ENCODE measurements around the gene LRRC2. TPM values are rescaled to one million over a fixed set of nuclear protein-coding genes. Genes with fewer than 3 reads are reported as not detected.

LRRC2 gene
- total RNA-seq, 4 donors from 2014 or later = 0.32 to 0.83 (median 0.55) TPM

- WGBS = 49% methylated on average over 5 of the region's 6 CpGs
- H3K27ac ChIP-seq (replicated peaks in 1 of 4) = no peak overlapping the region
- intact Hi-C loops (cut with DNase I) = no loop called here
These were observed 8.3 kb downstream of the LRRC2 start for GRCh38 chr3:46557814-46558183.

GRCh38 chr3:46553154-46553553 is 12.9 kb downstream of the LRRC2 start:
- Histone ChIP-seq H3K4me1 (peaks cover 0 to 10% (median 2%) of the 10 kb centered on the region in 4 donors), H3K9me3 (no peaks in the 10 kb centered on the region), H3K27ac (replicated peaks in 1 of 4) (no peak overlapping the region), H3K27me3 (peaks cover 0 to 16% (median 0%) of the 10 kb centered on the region in 4 donors), H3K4me3 (no peak overlapping the region), H3K36me3 (peaks cover 0 to 19% (median 0%) of the 10 kb centered on the region in 4 donors)
- 0% methylated on average over 1 of the region's 1 CpG for WGBS
- TF ChIP-seq POLR2AphosphoS5 (IDR thresholded peaks at IDR 0.05) (no peak), CTCF (IDR thresholded peaks at IDR 0.05) (no peak), POLR2A (IDR thresholded peaks at IDR 0.05; ENCODE audit: low read depth) (no peak), EP300 (IDR thresholded peaks at IDR 0.05) (no peak)
- DNase-seq (ENCODE audit: extremely low spot score) = no peak
- intact Hi-C loops (cut with DNase I) = no loop called here

More at GRCh38 chr3:46557814-46558183, 8.3 kb downstream of the LRRC2 start:
- DNase-seq (ENCODE audit: extremely low spot score) = no peak
- Histone ChIP-seq H3K9me3 (peaks cover 0 to 6% (median 3%) of the 10 kb centered on the region in 4 donors), H3K36me3 (peaks cover 0 to 3% (median 0%) of the 10 kb centered on the region in 4 donors), H3K4me3 (no peak overlapping the region), H3K27me3 (peaks cover 0 to 6% (median 0%) of the 10 kb centered on the region in 4 donors), H3K4me1 (peaks cover 0 to 18% (median 2%) of the 10 kb centered on the region in 4 donors)
- TF ChIP-seq EP300 (IDR thresholded peaks at IDR 0.05) (no peak), POLR2A (IDR thresholded peaks at IDR 0.05; ENCODE audit: low read depth) (no peak), CTCF (IDR thresholded peaks at IDR 0.05) (no peak), POLR2AphosphoS5 (IDR thresholded peaks at IDR 0.05) (no peak)

GRCh38 chr3:46552538-46552937 is 13.6 kb downstream of the LRRC2 start:
- H3K27me3 ChIP-seq = peaks cover 0 to 11% (median 0%) of the 10 kb centered on the region in 4 donors
- H3K4me1 ChIP-seq = peaks cover 0 to 4% (median 0%) of the 10 kb centered on the region in 4 donors
- no peak overlapping the region for H3K27ac ChIP-seq (replicated peaks in 1 of 4)
- 85% methylated on average over 1 of the region's 1 CpG for WGBS
- no peak for TF ChIP-seq EP300 (IDR thresholded peaks at IDR 0.05)
- TF ChIP-seq POLR2AphosphoS5 (IDR thresholded peaks at IDR 0.05) = no peak
- no peak for TF ChIP-seq CTCF (IDR thresholded peaks at IDR 0.05)
- TF ChIP-seq POLR2A (IDR thresholded peaks at IDR 0.05; ENCODE audit: low read depth) = no peak
- H3K36me3 ChIP-seq = peaks cover 0 to 19% (median 0%) of the 10 kb centered on the region in 4 donors
- H3K9me3 ChIP-seq = no peaks in the 10 kb centered on the region
- H3K4me3 ChIP-seq = no peak overlapping the region
- intact Hi-C loops (cut with DNase I) = no loop called here
- DNase-seq (ENCODE audit: extremely low spot score) = peak; percentile 57

- Histone ChIP-seq H3K27me3 (peaks cover 0 to 10% (median 0%) of the 10 kb centered on the region in 4 donors), H3K4me3 (no peak overlapping the region), H3K9me3 (no peaks in the 10 kb centered on the region), H3K27ac (replicated peaks in 1 of 4) (no peak overlapping the region), H3K36me3 (peaks cover 0 to 19% (median 0%) of the 10 kb centered on the region in 4 donors), H3K4me1 (peaks cover 0 to 3% (median 0%) of the 10 kb centered on the region in 4 donors)
- intact Hi-C loops (cut with DNase I) = no loop called here
- DNase-seq (ENCODE audit: extremely low spot score) = no peak
- WGBS = 95% methylated on average over 2 of the region's 2 CpGs
- no peak for TF ChIP-seq EP300 (IDR thresholded peaks at IDR 0.05)
- no peak for TF ChIP-seq POLR2AphosphoS5 (IDR thresholded peaks at IDR 0.05)
- TF ChIP-seq CTCF (IDR thresholded peaks at IDR 0.05) = no peak
- no peak for TF ChIP-seq POLR2A (IDR thresholded peaks at IDR 0.05; ENCODE audit: low read depth)
These were observed 14.5 kb downstream of the LRRC2 start for GRCh38 chr3:46551615-46552014.

- DNase-seq (ENCODE audit: extremely low spot score) = peak; percentile 8
- no peaks in the 10 kb centered on the region for H3K9me3 ChIP-seq
- peaks cover 0 to 21% (median 0%) of the 10 kb centered on the region in 4 donors for H3K36me3 ChIP-seq
- H3K27me3 ChIP-seq = peaks cover 0 to 10% (median 0%) of the 10 kb centered on the region in 4 donors
- WGBS = 75% methylated on average over 1 of the region's 1 CpG
- H3K27ac ChIP-seq (replicated peaks in 1 of 4) = no peak overlapping the region
- intact Hi-C loops (cut with DNase I) = no loop called here
- TF ChIP-seq POLR2A (IDR thresholded peaks at IDR 0.05; ENCODE audit: low read depth) (no peak), EP300 (IDR thresholded peaks at IDR 0.05) (no peak), POLR2AphosphoS5 (IDR thresholded peaks at IDR 0.05) (no peak), CTCF (IDR thresholded peaks at IDR 0.05) (no peak)
- H3K4me1 ChIP-seq = peaks cover 0 to 3% (median 0%) of the 10 kb centered on the region in 4 donors
- H3K4me3 ChIP-seq = no peak overlapping the region
These were observed 16.1 kb downstream of the LRRC2 start for GRCh38 chr3:46549989-46550388.

Data from esophagus muscularis mucosa (tissue), 4 donors.